Lung microvascular endothelial cell (primary cell): ENCODE data around the gene MCAT. TPM values are rescaled to one million over a fixed set of nuclear protein-coding genes. Genes with fewer than 3 reads are reported as not detected.

ENCODE experiments used
- DNase-seq, 2 donors: peaks; one replicate each; pipeline versions ENCODE4 v3.0.0 to v3.0.0-alpha.2; 2010; ENCODE audit warnings: low read depth in 2 of 2
- total RNA-seq: library from RNA; depleted of rRNA; stranded (reverse); fragments of >200 nt; gene quantifications from 2 replicates; pipeline ENCODE4 v1.2.1, GENCODE V29; 2014

The MCAT gene, protein sequence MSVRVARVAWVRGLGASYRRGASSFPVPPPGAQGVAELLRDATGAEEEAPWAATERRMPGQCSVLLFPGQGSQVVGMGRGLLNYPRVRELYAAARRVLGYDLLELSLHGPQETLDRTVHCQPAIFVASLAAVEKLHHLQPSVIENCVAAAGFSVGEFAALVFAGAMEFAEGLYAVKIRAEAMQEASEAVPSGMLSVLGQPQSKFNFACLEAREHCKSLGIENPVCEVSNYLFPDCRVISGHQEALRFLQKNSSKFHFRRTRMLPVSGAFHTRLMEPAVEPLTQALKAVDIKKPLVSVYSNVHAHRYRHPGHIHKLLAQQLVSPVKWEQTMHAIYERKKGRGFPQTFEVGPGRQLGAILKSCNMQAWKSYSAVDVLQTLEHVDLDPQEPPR
- 6.3 and 7.9 TPM in 2 replicates for total RNA-seq

GRCh38 chr22:43142880-43143562 lies at the start of gene MCAT:
TSS of gene MCAT (minus strand) at chr22:43143398. CDS start at chr22:43143348, 50 bp downstream.
- peak; percentile 80 to 90 for DNase-seq

DNA sequence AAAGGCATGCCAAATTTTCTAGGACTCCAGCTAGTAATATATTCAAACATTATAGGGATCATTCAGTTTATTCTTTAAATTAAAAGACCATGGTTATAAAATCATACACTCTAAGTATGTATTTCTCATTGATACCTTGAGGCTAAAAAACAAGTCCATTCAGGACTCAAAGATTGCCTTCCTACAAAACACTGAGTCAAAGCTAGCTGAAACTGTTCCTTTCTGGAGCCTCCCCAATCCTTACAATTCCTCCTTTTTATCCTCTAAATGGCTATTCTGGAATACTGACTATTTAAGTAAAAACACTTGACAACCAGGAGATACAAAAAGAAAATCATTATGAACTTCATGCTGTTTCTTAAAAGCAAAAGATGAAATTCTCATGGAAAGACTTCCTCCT lies 48.6 kb upstream of the MCAT start:
- DNase-seq = no peak

GRCh38 chr22:43188829-43189545 lies 45.8 kb upstream of the MCAT start:
- no peak for DNase-seq

GRCh38 chr22:43187171-43188099 lies 44.2 kb upstream of the MCAT start:
- peak; percentile 93 to 96 for DNase-seq

GRCh38 chr22:43186272-43187170 lies 43.3 kb upstream of the MCAT start, which contains the start of gene TTLL12:
TSS of gene TTLL12 (minus strand) at chr22:43187134. CDS start at chr22:43187069, 65 bp downstream.
- DNase-seq = peak; percentile 62 to 77

- DNase-seq = peak; percentile 48 to 67
Observed at GRCh38 chr22:43185860-43186261, 42.7 kb upstream of the MCAT start.

DNA sequence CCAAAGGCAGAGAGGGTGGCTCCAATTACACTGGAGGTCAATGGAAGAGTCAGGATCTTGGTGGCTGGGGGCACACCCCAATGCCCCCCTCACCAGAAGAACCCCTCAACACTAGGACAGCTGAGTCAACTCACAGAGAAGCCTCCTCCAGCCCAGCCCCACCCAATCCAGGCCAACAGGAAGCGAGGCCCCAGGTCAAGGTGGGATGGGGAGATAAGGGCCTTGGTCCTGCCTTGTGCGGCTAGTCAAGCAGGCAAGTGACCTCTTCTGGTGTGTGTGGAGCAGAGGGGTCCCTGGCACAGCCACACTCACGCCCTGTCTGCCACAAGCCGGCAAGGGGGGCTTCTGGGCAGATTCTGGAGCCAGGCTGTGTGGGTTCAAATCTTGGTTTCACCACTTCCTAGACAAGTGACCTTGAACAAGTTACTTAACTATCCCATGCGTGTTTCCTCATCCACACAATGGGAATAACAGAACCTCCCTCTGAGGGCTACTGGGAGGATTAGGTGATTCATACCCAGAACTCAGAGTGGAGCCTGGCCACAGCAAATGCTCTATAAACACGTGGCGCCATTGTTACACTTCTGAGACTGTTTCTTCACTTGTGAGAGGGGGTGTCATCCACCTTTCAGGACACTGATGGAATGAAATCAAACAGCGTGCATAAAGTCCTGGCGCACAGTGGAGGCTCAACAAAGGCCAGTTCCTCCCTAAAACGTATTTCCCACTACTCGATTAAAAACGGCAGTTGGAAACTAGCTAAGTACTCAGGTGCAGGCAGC lies 40.5 kb upstream of the MCAT start:
- peak; percentile 28 to 93 for DNase-seq

- DNase-seq = no peak
Observed at GRCh38 chr22:43182726-43183125, 39.5 kb upstream of the MCAT start.

- DNase-seq = no peak
Observed at GRCh38 chr22:43182118-43182517, 38.9 kb upstream of the MCAT start.

DNA sequence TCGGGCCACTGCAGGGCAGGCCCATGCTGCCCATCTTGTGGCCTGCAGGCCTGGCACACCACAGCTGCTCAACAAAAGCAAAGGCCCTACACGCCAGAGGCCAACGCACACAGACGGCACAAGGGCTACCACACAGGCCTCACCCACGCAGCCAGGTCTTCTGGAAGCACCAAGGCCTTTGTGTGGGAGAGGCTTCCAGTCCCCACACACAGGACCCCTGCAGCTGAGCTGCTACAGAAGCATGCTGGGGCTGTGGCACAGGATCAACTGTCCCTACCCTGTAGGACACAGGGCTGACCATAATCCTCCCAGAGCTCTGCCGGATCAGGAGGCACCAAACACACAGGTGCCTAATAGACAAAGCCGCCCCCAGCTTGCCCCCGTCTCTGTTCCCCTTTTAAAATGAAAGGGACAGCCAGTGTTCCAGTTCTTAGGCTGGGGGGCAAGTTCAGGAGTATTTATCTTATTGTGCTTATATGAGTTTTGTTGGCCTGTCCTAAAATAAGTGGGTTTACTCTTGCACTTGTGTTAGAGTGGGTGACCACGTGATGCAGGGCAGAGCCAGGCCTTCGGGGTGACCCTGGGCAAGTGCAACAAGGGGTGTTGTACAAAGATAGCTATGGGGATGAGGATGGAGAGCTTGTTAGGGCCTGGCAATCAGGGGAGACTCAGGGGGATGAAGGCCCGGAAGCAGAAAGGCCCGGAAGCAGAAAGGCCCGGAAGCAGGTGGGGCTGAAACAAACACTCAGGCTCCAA lies 38.3 kb upstream of the MCAT start:
- DNase-seq = no peak

GRCh38 chr22:43180670-43181069 lies 37.5 kb upstream of the MCAT start:
- no peak for DNase-seq

DNA sequence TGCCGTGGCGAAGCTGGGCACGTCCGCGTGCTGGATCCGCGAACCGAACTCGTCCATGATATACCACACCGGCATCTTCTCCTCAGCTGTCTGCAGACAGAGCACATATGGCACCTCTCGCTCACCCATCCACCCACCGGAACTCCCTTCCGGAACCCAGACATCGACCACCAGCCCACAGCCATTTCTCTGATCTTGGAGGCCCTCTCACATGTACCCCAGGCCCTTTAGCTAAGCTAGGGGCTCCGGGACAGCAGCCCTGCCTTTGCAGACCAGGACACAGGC lies 36.7 kb upstream of the MCAT start:
- no peak for DNase-seq

GRCh38 chr22:43179146-43179910 lies 36.1 kb upstream of the MCAT start:
- DNase-seq = no peak

DNA sequence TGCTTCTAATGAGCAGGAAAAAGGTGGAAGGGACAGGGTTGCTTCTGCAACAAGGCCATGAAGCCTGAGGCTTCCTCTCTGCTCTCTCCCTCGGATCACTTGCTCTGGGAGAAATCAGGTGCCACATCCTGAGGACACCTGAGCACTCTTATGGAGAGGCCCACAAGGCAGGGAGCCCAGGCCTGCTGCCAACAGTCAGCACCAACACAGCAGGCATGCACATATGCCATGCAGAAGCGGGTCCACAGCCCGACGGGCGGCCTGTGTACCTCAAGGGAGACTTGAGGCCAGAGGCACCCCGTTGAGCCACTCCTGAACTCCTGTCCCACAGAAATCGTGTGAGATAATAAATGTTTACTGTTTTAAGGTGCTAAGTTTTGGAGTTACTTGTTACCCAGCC lies 34.3 kb upstream of the MCAT start:
- DNase-seq = no peak

DNA sequence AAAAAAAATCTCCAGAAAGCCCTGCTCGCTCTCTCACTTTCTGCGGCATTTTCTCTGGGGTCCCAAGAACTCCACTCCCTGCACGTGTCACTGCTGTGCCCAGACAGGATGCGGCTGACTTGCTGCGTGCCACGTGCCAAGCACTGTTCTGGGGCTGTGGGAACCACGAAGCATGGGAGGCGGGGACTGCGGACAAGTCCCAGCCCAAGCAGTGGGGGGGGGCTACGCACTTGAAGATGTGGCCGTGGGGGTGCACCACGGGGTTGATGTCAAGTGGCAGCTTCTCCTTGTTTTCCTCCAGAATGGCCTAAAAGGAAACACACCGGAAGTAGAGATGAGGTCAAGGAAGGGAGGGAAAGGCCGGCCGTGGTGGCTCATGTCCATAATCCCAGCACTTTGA lies 32.9 kb upstream of the MCAT start:
- peak in 1 of 2 donors; percentile 27 for DNase-seq

DNA sequence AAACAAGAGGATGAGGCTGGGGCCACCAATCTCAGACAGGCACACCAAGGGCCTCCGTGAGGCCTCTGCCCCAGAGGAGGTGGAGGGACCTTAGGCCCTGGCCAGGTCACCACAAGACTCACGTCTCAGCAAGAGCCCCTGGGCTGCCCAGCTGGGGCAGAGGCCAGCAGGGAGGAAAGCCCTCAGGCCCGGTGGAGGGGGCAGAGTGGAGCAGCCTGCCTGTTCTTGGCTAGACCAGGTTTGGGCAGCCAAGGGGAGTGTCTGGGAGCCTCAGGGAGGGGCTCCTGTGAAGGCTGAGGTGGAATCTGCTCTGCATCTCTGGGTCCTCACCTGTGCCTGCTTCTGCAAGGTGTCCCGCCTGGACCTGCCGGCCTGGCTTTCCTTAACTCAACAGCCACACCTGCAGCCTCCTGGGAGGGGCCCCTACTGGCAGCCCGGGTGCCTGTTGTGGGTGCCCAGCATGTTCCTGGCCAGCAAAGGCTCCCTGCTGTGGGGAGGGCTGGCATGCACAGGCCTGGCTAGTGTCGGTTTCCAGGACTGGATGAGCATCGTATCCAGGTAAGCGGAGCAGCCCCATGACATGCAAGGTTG lies 31.8 kb upstream of the MCAT start:
- no peak for DNase-seq

- no peak for DNase-seq
Observed at GRCh38 chr22:43173976-43174720, 30.9 kb upstream of the MCAT start.
